Measurements from ENCODE around the gene ME1.

GRCh38 chr6:83439201-83439600, 8.3 kb upstream of the ME1 start:
- TF ChIP-seq MAX (IDR thresholded peaks at IDR 0.05) (no peak), YY1 (IDR thresholded peaks at IDR 0.05; ENCODE audit: low read depth) (no peak), TAF1 (IDR thresholded peaks at IDR 0.05; ENCODE audit: low read depth) (no peak), EP300 (IDR thresholded peaks at IDR 0.05; ENCODE audit: borderline replicate concordance) (no peak), CREB1 (IDR thresholded peaks at IDR 0.05; ENCODE audit: low read depth) (no peak), TEAD4 (IDR thresholded peaks at IDR 0.05) (no peak), CEBPB (IDR thresholded peaks at IDR 0.05) (no peak), REST (IDR thresholded peaks at IDR 0.05; ENCODE audit: low read depth) (no peak)
